NOMO-1 treated with DMSO at 0.1 percent for 48 hours (cell line): ENCODE data around the gene EEFSEC.

Source experiments
- DNase-seq: peaks from one replicate; lab custom pipeline; 2025; ENCODE audit not compliant: unreplicated experiment; lab: John Stamatoyannopoulos, UW

The EEFSEC gene

DNA sequence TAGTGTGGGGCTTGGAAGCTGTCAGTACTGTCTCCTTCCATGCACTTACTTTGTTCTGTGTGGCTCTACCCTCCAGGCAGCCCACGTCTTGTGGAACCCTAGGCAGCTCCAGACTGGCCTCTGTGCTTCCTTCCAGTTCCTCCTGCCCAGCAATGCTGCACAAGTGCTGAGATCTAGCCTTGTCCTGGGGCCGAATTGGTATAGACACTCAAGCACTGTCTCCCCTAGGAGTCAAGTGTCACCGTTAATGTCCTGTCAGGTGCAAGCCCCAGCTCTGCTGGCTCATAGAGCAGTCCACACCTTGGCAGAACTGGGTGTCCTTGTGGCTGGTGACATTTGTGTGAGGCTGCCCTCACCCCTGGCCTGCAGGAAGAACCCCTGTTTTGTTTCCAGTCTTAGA, 130.1 kb downstream of the EEFSEC start:
- DNase-seq: no peak

DNA sequence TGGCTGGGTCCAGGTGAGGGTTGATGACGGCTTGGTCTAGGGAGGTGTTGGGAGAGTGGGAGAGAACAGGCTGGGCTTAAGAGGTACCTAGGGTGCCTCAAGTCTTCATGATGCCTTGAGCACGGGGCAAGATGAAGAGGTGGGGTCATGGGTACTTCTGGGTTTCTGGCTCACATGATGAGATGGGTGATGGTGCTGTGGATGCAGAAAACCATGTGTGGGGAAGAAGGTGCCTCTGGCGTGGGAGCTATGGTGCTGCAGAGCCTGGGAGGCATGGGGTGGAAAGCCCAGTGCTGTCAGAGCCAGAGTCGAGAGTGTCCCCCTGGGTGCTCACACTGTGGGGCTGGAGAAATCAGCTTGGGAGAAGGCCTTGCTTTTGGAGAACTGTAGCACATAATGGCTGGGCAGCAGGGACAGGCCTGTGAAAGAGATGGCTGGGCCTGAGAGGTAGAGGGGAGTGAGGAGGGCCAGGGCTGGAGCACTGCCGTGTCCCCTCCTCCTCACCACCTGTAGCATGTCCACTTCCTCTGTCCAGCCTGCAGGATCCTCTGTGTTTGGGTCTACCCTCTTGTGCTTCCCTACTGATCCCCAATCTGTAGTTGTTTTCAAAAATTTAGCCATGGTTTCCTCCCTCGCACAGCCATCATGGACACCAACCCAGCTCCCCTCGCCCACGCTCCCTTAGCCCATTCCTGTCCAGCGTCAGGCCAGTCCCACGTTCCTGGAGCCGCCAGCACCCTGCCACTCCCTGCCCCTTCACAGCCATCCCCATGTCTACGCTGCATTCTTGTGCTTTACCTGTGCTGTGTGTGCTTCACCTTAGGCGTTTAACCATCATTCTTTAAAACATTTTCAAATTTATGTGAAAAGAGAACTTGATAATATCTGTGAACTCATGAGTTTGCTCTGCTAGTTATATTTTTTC, 132.0 kb downstream of the EEFSEC start:
- no peak for DNase-seq

DNA sequence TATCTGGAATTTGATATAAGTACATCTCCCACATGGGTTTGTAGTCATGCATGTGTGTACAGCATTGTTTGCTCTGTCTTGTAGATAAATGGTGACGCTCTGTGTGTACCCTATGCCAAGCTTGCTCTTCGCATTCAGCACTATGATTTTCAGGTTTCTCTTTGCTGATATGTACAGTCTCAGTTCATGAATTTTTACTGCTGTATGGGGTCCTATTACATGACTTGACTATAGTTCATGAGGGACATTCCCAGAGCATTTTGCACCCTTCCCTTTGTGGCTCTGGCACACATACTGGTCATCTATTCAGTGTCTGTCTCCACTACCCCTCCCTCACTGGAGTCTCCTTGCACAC, 132.7 kb downstream of the EEFSEC start:
- DNase-seq: no peak

DNA sequence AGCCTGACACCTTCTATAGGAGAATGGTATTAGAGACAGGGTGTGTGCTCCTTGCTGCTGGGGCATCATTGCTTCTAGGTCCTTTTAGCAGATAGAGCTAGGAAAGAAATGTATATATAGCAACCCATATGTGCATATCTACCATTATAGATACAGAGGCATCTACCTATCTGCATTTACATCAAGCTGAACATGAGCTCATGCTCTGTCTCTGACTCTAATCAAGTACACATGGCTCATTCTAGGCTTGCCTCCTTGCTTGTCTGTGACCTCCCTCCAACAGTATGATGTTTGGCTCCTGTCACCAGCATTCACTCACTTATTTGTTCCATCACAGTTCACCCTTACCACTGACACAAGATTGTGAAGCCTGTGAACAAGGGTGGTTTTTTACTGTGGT, 133.4 kb downstream of the EEFSEC start:
- no peak for DNase-seq

DNA sequence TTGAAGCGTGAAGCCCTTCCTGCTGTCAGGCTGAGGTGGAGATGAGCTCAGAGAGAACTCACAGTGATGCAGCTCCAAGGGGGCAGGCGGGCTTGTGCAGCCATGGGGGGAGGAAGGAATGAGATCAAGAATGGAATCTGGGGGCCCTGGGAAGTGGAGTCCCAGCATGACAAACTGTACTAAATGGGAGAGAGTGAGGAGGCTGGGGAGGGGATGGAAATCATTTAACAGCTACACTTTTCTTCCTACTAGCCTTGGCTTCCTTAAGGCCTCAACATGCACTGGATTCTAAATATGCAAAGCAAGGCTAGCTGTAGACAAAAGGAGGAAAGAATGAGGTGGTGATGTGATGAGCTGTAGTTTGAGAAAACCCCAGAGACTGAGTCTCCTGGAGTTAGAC, 133.9 kb downstream of the EEFSEC start:
- no peak for DNase-seq

DNA sequence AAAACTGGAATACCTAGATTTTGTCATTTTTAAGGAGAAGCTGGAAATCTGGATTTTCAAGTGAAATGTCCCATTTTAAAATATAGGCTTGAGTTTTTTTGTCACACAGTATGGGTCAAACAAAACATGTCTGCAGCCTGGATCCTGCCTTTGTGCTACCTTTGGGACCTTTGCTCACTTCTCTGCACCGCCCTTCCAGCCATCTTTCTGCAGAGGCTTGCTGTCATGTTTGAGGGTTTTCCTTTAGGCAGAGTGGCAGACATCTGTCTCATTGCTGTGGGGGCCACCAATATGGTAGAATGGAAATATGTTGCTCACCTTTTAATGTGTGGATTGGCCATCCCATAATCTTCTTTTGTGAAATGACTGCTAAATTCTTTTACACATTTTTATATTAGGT, 136.3 kb downstream of the EEFSEC start:
- no peak for DNase-seq

DNA sequence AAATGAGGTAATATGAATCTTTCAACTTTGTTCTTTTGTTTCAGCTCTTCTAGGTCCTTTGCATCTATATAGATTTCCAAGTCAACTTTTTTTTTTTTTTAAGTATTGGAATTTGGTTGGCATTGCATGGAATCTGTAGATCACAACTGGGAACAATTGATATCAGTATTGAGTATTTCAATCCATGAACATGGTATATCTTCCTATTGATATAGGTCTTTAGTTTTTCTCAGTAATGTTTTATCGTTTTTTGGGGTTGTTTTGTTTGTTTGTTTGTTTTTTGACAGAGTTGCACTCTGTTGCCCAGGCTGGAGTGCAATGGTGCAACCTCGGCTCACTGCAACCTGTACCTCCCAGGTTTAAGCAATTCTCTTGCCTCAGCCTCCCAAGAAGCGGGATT, 137.2 kb downstream of the EEFSEC start:
- no peak for DNase-seq

DNA sequence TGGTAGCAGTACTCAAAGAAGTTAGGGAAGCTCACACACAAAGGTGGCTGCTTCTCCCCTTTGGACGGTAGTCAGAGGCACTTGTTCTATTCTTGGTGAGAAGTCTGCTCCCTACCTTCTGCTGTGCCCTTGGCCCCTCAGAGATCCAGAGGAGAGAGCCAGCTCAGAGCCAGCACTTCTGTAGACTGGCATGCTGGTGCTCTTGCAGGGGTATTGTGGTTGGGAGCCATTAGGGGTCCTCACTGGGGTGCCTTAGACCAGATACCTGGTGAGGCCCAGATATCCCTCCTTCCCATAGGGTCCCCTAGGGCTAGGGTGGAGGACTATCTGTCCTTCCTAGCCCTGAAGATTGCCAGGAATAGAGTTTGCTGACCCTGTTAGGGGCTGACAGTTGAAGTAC, 140.6 kb downstream of the EEFSEC start:
- no peak for DNase-seq

DNA sequence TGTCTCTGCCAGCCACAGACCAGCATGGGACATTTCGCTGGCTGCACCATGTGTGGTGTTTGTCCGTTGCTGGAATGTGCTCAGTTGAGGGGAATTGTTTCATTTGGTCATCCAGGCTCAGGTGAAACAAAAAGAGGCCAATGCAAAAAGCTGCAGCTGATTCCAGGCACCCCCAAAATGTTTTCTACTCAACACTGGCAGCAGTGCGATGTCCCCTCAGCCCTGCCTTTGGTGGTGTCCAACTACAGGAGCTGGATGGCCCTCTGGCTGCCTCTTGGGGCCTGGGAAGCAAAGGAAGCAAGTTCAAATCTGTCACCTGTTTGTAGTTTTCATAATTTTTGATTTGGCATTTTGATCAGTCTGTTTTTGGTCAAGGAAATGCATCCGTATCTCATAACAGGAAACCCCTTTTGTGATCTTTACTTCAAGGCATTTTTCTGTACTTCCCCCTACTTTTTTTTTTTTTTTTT, 141.8 kb downstream of the EEFSEC start:
- no peak for DNase-seq

DNA sequence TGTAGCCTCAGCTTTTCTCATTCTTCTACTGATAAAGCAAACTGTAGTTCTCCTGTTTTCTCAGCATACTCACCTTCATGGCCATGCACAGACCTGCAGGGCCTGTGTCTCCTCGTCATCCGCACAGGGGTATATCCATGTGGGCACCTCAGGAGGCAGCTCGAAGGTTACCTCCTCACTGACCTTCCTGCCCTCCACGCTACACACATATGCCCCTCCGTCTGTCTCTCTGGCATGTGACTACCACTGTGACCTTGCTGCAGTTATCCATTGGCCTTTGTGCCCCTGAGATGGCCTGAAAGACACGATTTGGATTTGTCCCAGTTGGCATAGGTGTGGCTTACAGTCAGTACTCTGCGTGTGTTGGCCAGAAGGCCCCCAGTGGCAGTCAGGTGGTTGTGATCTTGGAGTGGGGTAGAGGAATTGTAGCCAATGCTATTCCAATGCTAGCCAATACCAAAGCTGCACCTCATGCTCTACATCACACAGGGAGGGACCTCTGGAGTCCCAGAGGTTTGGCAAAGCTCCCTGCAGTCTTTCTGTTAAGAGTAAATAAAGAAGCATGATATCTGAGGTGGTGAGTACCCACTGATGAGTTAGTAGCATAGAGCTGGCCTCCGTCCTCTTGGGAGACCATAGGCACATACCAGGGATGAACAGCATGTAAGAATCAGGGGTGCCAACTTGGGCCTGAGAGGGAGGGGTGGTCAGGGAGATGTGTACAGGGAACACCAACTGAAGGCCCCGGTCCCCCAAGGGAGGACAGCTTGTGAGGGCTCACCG, 143.4 kb downstream of the EEFSEC start:
- no peak for DNase-seq

DNA sequence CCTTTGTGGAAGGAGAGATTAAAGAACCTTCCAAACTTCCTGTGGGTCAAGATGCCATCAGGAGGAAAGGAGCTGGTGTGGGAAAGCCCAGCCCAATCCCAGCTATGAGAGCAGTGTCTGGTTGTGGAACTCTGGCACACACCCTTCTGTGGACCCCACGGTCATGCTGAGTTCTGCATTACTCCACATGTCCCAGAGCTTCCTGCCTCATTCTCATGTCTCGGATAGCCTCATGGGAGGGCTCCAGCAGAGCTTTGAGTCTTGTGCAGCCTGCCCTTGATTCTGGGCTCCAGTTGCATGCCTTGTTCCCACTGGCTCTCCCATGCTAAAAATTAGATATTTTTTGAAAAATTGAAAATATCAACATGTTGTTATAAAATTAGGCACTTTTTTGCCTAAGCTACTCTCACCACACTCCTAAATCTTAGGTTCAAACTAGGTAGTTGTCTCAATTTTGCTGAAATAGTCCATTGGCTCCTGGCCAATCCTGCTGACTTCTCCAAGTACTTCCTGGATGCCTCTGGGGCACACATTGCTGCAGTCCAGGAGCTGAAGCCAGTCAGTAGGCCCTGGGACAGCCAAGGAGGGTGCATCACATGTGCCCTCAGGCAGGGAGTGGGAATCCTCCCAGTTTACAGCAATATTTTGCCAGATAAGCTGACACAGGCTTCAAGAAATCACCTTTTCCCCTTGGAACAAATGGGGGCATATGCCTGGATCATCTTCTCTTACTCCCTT, 144.3 kb downstream of the EEFSEC start:
- DNase-seq: no peak

DNA sequence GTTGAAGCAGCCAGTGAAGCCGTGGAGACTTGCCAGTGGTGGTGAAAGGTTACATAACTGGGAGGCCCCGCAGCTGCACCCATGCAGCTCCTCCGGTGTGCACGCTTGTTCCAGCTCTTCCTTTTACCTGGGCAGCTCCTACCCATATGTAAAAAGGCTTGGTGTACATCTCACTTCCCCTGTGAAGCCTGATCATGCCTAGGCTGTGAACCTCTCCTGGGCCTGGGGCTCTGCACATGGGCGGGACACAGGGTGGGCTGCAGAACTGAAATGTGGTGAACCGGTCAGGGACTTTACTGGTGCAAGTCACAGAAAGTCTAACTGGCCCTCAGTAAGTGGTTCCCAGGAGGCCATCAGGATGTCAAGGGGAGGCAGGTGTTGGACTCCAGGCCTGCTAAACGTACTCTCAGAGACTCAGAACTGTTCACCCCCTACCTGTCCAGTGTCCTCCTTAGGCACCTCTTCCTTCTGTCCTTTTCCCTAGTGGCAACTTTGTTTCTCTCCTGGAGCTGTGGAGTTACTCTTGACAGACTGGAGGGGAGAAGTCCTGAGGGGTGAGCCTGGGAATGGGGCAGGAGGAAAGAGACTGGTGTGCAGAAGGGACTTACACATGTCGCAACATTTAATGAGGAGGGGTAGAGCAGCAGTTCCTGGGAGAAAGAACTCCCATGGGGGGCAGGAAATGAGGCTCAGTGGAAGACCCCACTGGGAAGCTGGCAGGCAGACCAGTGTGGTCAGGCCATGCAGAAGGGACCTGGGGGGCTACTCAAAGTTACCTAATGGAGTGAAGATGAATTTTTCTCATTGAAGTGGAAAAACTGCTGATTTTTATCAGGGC, 148.1 kb downstream of the EEFSEC start:
- no peak for DNase-seq

DNA sequence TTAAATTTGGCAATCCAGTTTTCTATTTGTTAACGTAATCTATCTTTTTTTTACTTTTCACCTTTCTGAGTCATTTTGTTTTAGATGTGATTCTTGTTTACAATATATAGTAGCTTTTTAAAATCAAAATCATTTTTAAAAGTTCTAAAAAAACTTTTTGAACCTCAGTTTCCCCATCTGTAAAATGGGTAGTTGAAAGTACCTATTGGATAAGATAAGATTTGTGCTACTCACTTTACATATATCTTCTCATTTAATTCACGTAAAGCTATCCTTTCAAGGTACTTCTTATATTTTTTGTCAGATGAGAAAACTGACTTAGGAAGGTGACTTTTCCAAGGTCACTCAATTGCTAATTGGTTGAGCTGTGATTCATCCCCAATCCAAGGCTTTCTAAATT, 153.2 kb downstream of the EEFSEC start:
- no peak for DNase-seq

DNA sequence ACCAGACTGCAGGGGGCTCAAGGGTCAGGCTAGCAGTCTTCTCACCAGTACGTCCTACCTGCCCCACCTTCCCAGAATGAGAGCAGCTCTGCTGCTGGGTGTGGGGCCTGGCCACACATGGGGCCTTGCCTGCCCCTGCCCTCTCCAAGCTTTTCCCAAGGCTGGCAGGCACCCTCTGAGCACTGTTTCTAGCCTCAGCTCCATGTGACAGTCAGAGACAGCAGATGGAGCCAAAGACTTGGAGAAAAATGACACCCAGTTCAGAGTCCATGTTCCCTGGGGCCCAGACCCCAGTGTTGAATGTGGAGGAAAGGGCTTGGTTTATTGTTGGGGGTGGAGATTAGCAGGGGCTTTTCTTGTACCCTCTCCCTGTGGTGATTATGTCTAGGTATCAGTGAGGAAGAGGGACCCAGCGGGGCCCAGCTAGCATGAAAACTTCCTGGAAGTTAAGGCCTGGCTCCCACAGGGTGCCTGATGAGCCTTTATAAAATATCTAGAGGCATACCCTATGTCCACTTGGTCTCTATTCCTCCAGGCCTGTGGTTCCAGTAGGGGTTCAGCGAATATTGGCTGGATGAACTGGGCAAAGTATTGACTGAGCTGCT, 153.8 kb downstream of the EEFSEC start:
- no peak for DNase-seq

DNA sequence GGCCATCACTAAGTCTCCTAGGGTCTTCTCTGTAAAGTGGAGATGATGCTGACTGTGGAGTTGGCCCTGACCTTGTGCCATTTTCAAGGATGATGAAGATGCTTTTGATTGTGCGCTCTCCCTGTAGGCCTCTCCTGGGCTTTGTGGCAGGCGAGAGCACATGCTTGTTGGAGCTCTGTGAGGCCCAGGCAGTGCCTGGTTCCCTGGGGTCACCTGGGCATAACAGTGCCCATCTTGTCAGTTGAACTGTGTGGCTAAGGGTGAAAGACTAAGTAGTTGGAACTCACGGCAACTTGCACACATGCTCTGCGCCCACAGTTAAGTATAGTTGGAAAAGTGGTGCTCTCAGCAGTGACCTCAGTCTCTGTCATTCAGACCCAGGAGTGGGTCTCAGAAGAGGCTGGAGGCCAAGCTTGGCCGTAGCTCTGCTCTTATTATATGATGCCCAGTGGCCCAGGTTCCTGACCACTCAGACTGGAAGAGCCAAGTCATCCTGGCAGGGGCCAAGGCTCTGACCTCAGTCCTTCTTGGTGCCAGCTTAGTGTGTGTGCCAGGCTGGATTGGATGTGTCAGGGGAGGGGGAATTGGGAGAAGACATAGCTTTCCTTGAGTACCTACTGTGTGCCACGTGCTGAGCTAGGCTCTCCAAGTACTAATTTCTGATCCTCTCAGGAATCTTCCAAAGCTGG, 154.6 kb downstream of the EEFSEC start:
- no peak for DNase-seq

DNA sequence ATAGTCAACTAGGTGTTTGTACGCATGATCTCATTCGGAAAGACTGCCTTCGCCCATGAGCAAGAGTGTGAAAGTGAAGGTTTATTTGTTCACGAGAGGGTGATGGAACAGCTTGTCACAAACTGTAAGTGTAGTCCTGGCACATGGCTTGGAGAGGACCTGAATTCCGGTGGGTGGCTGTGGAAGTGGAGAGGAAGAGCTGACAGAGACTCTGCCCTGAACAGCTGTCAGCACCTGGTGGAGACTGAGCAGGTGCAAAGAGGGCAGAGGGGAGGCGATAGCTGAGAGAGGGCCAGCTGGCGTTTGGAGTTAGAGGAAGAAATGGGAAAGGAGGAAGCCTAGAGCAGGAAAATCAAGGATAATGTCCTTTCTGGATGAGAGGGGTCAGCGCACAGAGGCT, 155.7 kb downstream of the EEFSEC start:
- DNase-seq: no peak

DNA sequence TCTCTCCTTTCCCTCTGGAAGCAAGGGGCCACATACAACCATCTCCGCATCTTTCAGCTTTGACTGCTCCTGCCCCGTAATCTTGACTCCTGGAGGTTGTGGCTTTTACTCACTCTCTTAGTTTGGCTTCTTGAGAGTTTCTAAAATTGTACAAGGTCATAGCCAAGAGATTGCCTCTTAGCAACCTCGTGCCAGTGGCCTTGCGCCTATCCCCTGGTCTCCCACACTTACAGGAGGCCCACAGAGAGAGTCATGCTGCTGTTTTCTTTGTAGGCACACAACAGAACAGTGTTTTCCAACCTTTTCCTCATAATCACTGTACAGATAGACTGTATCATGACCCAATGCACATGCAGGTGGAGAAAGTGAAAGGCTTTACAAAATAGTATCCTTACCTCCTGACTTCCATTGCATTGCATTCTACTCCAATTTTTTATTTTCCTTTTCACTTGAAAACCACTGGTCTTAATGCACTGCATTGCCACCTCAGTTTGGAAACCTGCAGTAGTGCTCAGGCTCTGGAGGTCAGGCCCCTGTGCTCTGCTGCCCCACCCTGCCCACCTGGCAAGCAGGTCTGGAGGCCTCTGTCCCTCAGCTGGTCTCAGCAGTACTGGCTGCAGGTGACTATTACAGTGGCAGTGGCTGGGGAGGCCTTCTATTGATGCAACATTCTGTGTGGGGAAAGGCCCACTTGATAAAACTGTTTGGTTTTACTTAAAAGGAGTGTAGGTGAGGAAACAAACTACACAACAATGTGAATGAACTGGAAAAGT, 157.2 kb downstream of the EEFSEC start:
- DNase-seq: no peak

DNA sequence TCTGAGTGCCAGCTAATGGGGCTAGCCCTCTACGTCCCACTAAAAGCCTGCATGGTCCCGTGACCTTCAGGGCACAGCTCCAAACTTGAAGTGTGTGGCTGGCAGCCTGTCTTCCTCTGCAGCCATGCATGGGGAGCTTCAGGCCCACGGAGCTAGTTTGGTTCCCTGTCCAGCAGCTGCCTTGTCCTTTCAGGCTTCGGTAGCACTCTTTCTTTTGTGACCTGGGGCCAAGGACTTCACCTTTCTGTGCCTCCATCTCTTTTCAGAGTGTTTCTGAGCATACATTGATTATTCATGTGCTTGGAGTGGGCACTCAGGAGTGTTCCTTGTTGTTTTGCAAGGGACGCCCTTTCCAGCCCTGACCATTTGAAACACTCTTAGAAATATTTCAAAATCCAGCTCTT, 158.2 kb downstream of the EEFSEC start:
- DNase-seq: no peak

DNA sequence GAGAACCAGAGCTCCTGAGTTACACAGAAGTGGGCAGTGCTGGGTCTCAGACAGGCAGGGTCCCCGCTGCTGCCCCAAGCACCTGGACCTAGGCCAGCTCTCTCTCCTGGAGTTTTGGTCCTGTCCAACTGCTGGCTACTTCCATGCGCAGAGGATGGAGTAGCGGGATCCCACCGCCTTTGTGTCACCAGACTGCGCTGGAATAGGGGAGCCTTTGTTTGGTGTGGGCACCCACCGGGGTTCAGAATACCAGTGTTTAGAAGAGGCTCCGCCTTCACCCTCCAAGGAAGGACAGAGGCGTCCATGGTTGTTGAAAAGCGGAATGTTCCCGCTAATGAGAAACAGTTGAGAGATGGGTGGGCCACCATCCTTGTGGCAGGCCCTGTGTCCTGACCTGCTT, 159.0 kb downstream of the EEFSEC start:
- DNase-seq: no peak
